Putamen (tissue), 1 donor: Measurements from ENCODE around the gene XYLT1.
"Not testable (repeated sequence)": the region's sequence is repeated elsewhere in the genome, so short reads cannot be mapped to it uniquely, and the experiment has no call there.

ENCODE experiments used
- DNase-seq: peaks from one replicate; pipeline ENCODE4 v3.0.0-alpha.2; 2016; ENCODE audit warnings: low spot score

The XYLT1 gene

GRCh38 chr16:17483351-17483750 lies 12.6 kb upstream of the XYLT1 start:
- no peak for DNase-seq

GRCh38 chr16:17482341-17482740 lies 11.6 kb upstream of the XYLT1 start:
- DNase-seq: not testable (repeated sequence)

- no peak for DNase-seq
These were observed 11.0 kb upstream of the XYLT1 start for GRCh38 chr16:17481736-17482135.

GRCh38 chr16:17477260-17477545 lies 6.4 kb upstream of the XYLT1 start:
- DNase-seq: not testable (repeated sequence)

GRCh38 chr16:17476414-17477259 lies 5.9 kb upstream of the XYLT1 start:
- DNase-seq: no peak

- DNase-seq: no peak
These were observed 4.3 kb upstream of the XYLT1 start for GRCh38 chr16:17475104-17475503.

GRCh38 chr16:17474572-17474971 lies 3.8 kb upstream of the XYLT1 start:
- no peak for DNase-seq

- no peak for DNase-seq
These were observed 3.3 kb upstream of the XYLT1 start for GRCh38 chr16:17474037-17474436.

GRCh38 chr16:17471719-17472461 lies 1.1 kb upstream of the XYLT1 start:
- DNase-seq: no peak

GRCh38 chr16:17470182-17470907 lies 415 bp downstream of the XYLT1 start:
- no peak for DNase-seq

GRCh38 chr16:17469741-17470181 lies 999 bp downstream of the XYLT1 start:
- no peak for DNase-seq

- DNase-seq: no peak
These were observed 1.6 kb downstream of the XYLT1 start for GRCh38 chr16:17469011-17469740.

GRCh38 chr16:17468611-17469010 lies 2.1 kb downstream of the XYLT1 start:
- DNase-seq: no peak

GRCh38 chr16:17467923-17468540 lies 2.7 kb downstream of the XYLT1 start:
- DNase-seq: peak; percentile 79

GRCh38 chr16:17466876-17467275 lies 3.9 kb downstream of the XYLT1 start:
- no peak for DNase-seq

GRCh38 chr16:17465460-17465859 lies 5.3 kb downstream of the XYLT1 start:
- DNase-seq: no peak

GRCh38 chr16:17463335-17463734 lies 7.4 kb downstream of the XYLT1 start:
- DNase-seq: no peak

- no peak for DNase-seq
These were observed 8.6 kb downstream of the XYLT1 start for GRCh38 chr16:17461951-17462729.

GRCh38 chr16:17460890-17461289 lies 9.9 kb downstream of the XYLT1 start:
- no peak for DNase-seq

- DNase-seq: no peak
These were observed 10.7 kb downstream of the XYLT1 start for GRCh38 chr16:17459903-17460521.
